Neural crest cell (in vitro differentiated cells): ENCODE results near the gene RARS2. TPM values are rescaled to one million over a fixed set of nuclear protein-coding genes. Genes with fewer than 3 reads are reported as not detected.

Experiments used
- DNase-seq: peaks from one replicate; pipeline ENCODE4 v3.0.0; 2021; ENCODE audit warnings: low read depth, mixed read lengths, low spot score
- H3K27ac Mint-ChIP-seq: one replicate; pipeline ENCODE4 v1.8.0; 2021; ENCODE audit warnings: mild to moderate bottlenecking, mixed read lengths; ENCODE audit not compliant: unreplicated experiment
- H3K27me3 Mint-ChIP-seq: 2 replicates; pipeline ENCODE4 v1.8.0; 2021; ENCODE audit warnings: low read depth, mild to moderate bottlenecking, mixed read lengths
- H3K36me3 Mint-ChIP-seq: 2 replicates; pipeline ENCODE4 v1.8.0; 2021; ENCODE audit warnings: low read depth, mild to moderate bottlenecking, mixed read lengths
- H3K4me1 Mint-ChIP-seq: 2 replicates; pipeline ENCODE4 v1.8.0; 2021; ENCODE audit warnings: mixed read lengths
- H3K4me3 Mint-ChIP-seq: one replicate; pipeline ENCODE4 v1.8.0; 2021; ENCODE audit warnings: mild to moderate bottlenecking, mixed read lengths
- H3K9me3 Mint-ChIP-seq: 2 replicates; pipeline ENCODE4 v1.8.0; 2021; ENCODE audit warnings: mixed read lengths
- CTCF ChIP-seq: fragments of 200-600 bp; sonication (generic); conservative IDR thresholded peaks from 2 replicates; pipeline ENCODE4 v1.5.0; 2021; ENCODE audit warnings: antibody characterized with exemption, mild to moderate bottlenecking
- total RNA-seq: library from RNA; stranded (reverse); gene quantifications from 2 replicates; pipeline ENCODE4 v1.2.1, GENCODE V29; 2021

The RARS2 gene
- total RNA-seq, 1 donor from 2014 or later = 39.5 TPM

GRCh38 chr6:87573307-87574024 lies 16.3 kb downstream of the RARS2 start:
- Mint-ChIP-seq H3K4me3 (no peak overlapping the region), H3K9me3 (no peaks in the 10 kb centered on the region), H3K36me3 (peaks cover 5% of the 10 kb centered on the region), H3K4me1 (peaks cover 17% of the 10 kb centered on the region), H3K27me3 (no peaks in the 10 kb centered on the region), H3K27ac (no peak overlapping the region)
- TF ChIP-seq CTCF = no peak
- DNase-seq = no peak

- TF ChIP-seq CTCF = no peak
- Mint-ChIP-seq H3K4me1 (peaks cover 17% of the 10 kb centered on the region), H3K27ac (no peak overlapping the region), H3K4me3 (no peak overlapping the region), H3K27me3 (no peaks in the 10 kb centered on the region), H3K9me3 (no peaks in the 10 kb centered on the region), H3K36me3 (peaks cover 8% of the 10 kb centered on the region)
- no peak for DNase-seq
Measured at GRCh38 chr6:87572883-87573282, 16.9 kb downstream of the RARS2 start.

- Mint-ChIP-seq H3K9me3 (no peaks in the 10 kb centered on the region), H3K27me3 (no peaks in the 10 kb centered on the region), H3K36me3 (peaks cover 8% of the 10 kb centered on the region), H3K4me1 (peaks cover 17% of the 10 kb centered on the region), H3K27ac (no peak overlapping the region), H3K4me3 (no peak overlapping the region)
- no peak for DNase-seq
- no peak for TF ChIP-seq CTCF
Measured at GRCh38 chr6:87572021-87572420, 17.8 kb downstream of the RARS2 start.

- Mint-ChIP-seq H3K36me3 (peaks cover 8% of the 10 kb centered on the region), H3K4me1 (no peaks in the 10 kb centered on the region), H3K9me3 (no peaks in the 10 kb centered on the region), H3K27me3 (no peaks in the 10 kb centered on the region), H3K4me3 (no peak overlapping the region), H3K27ac (no peak overlapping the region)
- no peak for TF ChIP-seq CTCF
- DNase-seq = no peak
Measured at GRCh38 chr6:87561017-87561416, 28.8 kb downstream of the RARS2 start.

- peaks cover 8% of the 10 kb centered on the region for H3K36me3 Mint-ChIP-seq
- H3K27me3 Mint-ChIP-seq = no peaks in the 10 kb centered on the region
- H3K27ac Mint-ChIP-seq = no peak overlapping the region
- no peak overlapping the region for H3K4me3 Mint-ChIP-seq
- no peaks in the 10 kb centered on the region for H3K4me1 Mint-ChIP-seq
- no peaks in the 10 kb centered on the region for H3K9me3 Mint-ChIP-seq
- no peak for TF ChIP-seq CTCF
- DNase-seq = no peak
Measured at GRCh38 chr6:87558446-87558845, 31.3 kb downstream of the RARS2 start.
